Measurements from ENCODE around the gene ZNF420. TPM values are rescaled to one million over a fixed set of nuclear protein-coding genes. Genes with fewer than 3 reads are reported as not detected.
"Not testable (repeated sequence)": the region's sequence is repeated elsewhere in the genome, so short reads cannot be mapped to it uniquely, and the experiment has no call there.

The ZNF420 gene
- total RNA-seq, 1 donor from 2014 or later, result 9.1 TPM

DNA sequence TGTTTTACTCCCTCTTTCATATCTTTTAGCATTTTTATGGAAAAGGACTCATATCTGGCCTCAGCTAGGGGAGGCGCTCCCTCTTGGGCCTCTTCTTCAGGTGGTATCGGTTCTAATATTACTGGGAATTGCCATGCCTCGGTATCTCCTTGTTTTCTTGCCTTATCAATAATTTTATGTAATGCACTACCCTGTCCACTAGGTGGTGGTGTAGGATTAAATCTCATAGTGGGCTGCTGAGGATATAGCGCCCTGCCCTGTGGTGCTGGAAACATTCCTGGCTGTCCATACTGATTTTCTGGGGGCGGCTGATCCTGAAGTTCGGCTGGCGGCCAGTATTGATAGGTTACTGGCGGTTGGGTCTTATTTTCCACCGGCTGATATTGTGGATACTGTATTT lies 35.8 kb downstream of the ZNF420 start:
- Histone ChIP-seq H3K27me3 (ENCODE audit: control insufficient read depth, insufficient read depth, low read length) (no peaks in the 10 kb centered on the region), H3K36me3 (ENCODE audit: control insufficient read depth, insufficient read depth, low read length) (no peaks in the 10 kb centered on the region), H3K4me3 (ENCODE audit: low read depth, low read length) (no peak overlapping the region)
- DNase-seq (ENCODE audit: low read depth), result no peak
- TF ChIP-seq CTCF (IDR thresholded peaks at IDR 0.05; ENCODE audit: insufficient read depth, low read length, poor library complexity, severe bottlenecking), result peak; percentile 8

GRCh38 chr19:37122093-37122492 lies 43.9 kb downstream of the ZNF420 start:
- DNase-seq (ENCODE audit: low read depth); H3K4me3 ChIP-seq (ENCODE audit: low read depth, low read length); H3K27me3 ChIP-seq (ENCODE audit: control insufficient read depth, insufficient read depth, low read length); H3K36me3 ChIP-seq (ENCODE audit: control insufficient read depth, insufficient read depth, low read length): not testable (repeated sequence)

DNA sequence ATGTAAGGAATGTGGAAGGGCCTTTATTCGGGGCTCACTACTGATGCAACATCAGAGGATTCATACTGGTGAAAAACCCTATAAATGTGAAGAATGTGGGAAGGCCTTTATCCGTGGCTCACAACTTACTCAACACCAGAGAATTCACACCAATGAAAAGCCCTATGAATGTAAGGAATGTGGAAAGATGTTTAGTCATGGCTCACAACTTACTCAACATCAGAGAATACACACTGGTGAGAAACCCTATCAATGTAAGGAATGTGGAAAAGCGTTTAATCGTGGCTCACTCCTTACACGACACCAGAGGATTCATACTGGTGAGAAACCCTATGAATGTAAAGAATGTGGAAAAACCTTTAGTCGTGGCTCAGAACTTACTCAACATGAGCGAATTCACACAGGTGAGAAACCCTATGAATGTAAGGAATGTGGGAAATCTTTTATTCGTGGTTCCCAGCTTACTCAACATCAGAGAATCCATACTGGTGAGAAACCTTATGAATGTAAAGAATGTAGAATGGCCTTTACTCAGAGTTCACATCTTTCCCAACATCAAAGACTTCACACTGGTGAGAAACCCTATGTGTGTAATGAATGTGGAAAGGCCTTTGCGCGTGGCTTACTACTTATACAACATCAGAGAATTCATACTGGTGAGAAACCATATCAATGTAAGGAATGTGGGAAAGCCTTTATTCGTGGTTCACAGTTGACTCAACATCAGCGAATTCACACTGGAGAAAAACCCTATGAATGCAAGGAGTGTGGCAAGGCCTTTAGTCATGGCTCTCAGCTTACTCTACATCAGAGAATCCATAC lies 50.0 kb downstream of the ZNF420 start:
- H3K4me3 ChIP-seq (ENCODE audit: low read depth, low read length), result no peak overlapping the region
- TF ChIP-seq CTCF (IDR thresholded peaks at IDR 0.05; ENCODE audit: insufficient read depth, low read length, poor library complexity, severe bottlenecking), result no peak
- H3K36me3 ChIP-seq (ENCODE audit: control insufficient read depth, insufficient read depth, low read length), result no peaks in the 10 kb centered on the region
- no peak for DNase-seq (ENCODE audit: low read depth)
- no peaks in the 10 kb centered on the region for H3K27me3 ChIP-seq (ENCODE audit: control insufficient read depth, insufficient read depth, low read length)

GRCh38 chr19:37128821-37129177 lies 50.6 kb downstream of the ZNF420 start:
- H3K4me3 ChIP-seq (ENCODE audit: low read depth, low read length), result no peak overlapping the region
- TF ChIP-seq CTCF (IDR thresholded peaks at IDR 0.05; ENCODE audit: insufficient read depth, low read length, poor library complexity, severe bottlenecking), result no peak
- no peaks in the 10 kb centered on the region for H3K27me3 ChIP-seq (ENCODE audit: control insufficient read depth, insufficient read depth, low read length)
- no peak for DNase-seq (ENCODE audit: low read depth)
- H3K36me3 ChIP-seq (ENCODE audit: control insufficient read depth, insufficient read depth, low read length), result no peaks in the 10 kb centered on the region

GRCh38 chr19:37136111-37136510 lies 57.9 kb downstream of the ZNF420 start:
- Histone ChIP-seq H3K27me3 (ENCODE audit: control insufficient read depth, insufficient read depth, low read length) (no peaks in the 10 kb centered on the region), H3K4me3 (ENCODE audit: low read depth, low read length) (no peak overlapping the region), H3K36me3 (ENCODE audit: control insufficient read depth, insufficient read depth, low read length) (no peaks in the 10 kb centered on the region)
- no peak for TF ChIP-seq CTCF (IDR thresholded peaks at IDR 0.05; ENCODE audit: insufficient read depth, low read length, poor library complexity, severe bottlenecking)
- DNase-seq (ENCODE audit: low read depth), result no peak

DNA sequence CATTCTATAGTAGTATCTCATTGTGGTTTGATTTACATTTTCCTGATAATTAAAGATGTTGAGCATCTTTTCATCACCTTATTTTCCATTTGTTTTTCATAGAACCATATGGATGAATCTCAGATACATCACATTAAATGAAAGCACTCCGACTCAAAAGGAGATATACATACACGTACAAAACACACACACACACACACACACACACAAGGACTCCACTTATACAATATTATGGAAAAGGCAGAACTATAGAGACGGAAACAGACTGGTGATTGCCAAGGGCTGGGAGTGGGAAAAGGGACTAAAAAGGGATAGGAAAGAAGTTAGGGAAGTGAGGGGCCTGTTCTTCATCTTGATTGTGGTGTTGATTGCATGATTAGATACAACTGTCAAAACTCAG lies 70.0 kb downstream of the ZNF420 start:
- no peak for DNase-seq (ENCODE audit: low read depth)
- no peaks in the 10 kb centered on the region for H3K36me3 ChIP-seq (ENCODE audit: control insufficient read depth, insufficient read depth, low read length)
- no peak overlapping the region for H3K4me3 ChIP-seq (ENCODE audit: low read depth, low read length)

More for the DNA sequence above, 70.0 kb downstream of the ZNF420 start:
- TF ChIP-seq CTCF (IDR thresholded peaks at IDR 0.05; ENCODE audit: insufficient read depth, low read length, poor library complexity, severe bottlenecking), result no peak
- no peaks in the 10 kb centered on the region for H3K27me3 ChIP-seq (ENCODE audit: control insufficient read depth, insufficient read depth, low read length)
